ENCODE measurements around the gene NUP98. TPM values are rescaled to one million over a fixed set of nuclear protein-coding genes. Genes with fewer than 3 reads are reported as not detected.

Gene NUP98
- total RNA-seq, 1 experiment from 2014 or later: 128 TPM

DNA sequence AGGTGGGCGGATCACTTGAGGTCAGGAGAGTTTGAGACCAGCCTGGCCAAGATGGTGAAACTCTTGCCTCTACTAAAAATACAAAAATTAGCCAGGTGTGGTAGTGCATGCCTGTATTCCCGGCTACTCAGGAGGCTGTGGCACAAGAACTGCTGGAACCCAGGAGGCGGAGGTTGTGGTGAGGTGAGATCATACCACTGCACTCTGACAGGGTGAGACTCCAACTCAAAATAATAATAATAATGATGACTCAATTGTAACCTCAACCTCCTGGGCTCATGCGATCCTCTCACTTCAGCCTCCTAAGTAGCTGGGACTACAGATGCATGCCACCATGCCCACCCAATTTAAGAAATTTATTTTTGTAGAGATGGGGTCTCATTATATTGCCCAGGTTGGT is 110.6 kb downstream of the NUP98 start:
- Histone ChIP-seq H3F3A (ENCODE audit: low read length, unreplicated experiment) (no peaks in the 10 kb centered on the region), H2AFZ (ENCODE audit: low read length) (no peak overlapping the region), H3K9me3 (ENCODE audit: low read length) (no peaks in the 10 kb centered on the region), H3K36me3 (ENCODE audit: low read depth, low read length) (peaks cover 61% of the 10 kb centered on the region), H3K4me2 (ENCODE audit: low read length) (no peak overlapping the region), H3K4me1 (ENCODE audit: insufficient read depth, low read length) (no peaks in the 10 kb centered on the region), H3K4me3 (ENCODE audit: low read length) (no peak overlapping the region), H3K27ac (ENCODE audit: low read length) (no peak overlapping the region), H3K9ac (ENCODE audit: low read length) (no peak overlapping the region), H3K79me2 (ENCODE audit: low read length) (no peaks in the 10 kb centered on the region), H3K9me2 (replicated peaks; ENCODE audit: low read length) (no peaks in the 10 kb centered on the region), H4K20me1 (ENCODE audit: low read length) (no peaks in the 10 kb centered on the region), H3K27me3 (ENCODE audit: low read length) (no peaks in the 10 kb centered on the region)
- DNase-seq: no peak
- TF ChIP-seq EZH2phosphoT487 (IDR thresholded peaks at IDR 0.05; ENCODE audit: borderline replicate concordance, low read length) (no peak), EZH2 (IDR thresholded peaks at IDR 0.05; ENCODE audit: low read length, unreplicated experiment) (no peak)
- TF ChIP-seq, protein P1, sequence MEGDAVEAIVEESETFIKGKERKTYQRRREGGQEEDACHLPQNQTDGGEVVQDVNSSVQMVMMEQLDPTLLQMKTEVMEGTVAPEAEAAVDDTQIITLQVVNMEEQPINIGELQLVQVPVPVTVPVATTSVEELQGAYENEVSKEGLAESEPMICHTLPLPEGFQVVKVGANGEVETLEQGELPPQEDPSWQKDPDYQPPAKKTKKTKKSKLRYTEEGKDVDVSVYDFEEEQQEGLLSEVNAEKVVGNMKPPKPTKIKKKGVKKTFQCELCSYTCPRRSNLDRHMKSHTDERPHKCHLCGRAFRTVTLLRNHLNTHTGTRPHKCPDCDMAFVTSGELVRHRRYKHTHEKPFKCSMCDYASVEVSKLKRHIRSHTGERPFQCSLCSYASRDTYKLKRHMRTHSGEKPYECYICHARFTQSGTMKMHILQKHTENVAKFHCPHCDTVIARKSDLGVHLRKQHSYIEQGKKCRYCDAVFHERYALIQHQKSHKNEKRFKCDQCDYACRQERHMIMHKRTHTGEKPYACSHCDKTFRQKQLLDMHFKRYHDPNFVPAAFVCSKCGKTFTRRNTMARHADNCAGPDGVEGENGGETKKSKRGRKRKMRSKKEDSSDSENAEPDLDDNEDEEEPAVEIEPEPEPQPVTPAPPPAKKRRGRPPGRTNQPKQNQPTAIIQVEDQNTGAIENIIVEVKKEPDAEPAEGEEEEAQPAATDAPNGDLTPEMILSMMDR (conservative IDR thresholded peaks at IDR 0.05; ENCODE audit: low read depth, low read length): no peak
- CTCF ChIA-PET: no interaction called here
- intact Hi-C loops (cut with micrococcal nuclease): no loop called here
- ATAC-seq: no peak
- no TSS peak for BruUV-seq (replicated peaks)
- POLR2A ChIA-PET (ENCODE audit: unreplicated experiment): no interaction called here

- no TSS peak for BruUV-seq (replicated peaks)
- no peak overlapping the region for H3K9ac ChIP-seq (ENCODE audit: low read length)
- TF ChIP-seq EZH2 (IDR thresholded peaks at IDR 0.05; ENCODE audit: low read length, unreplicated experiment) (no peak), EZH2phosphoT487 (IDR thresholded peaks at IDR 0.05; ENCODE audit: borderline replicate concordance, low read length) (no peak)
- TF ChIP-seq, protein P1 (conservative IDR thresholded peaks at IDR 0.05; ENCODE audit: low read depth, low read length): no peak
- H3K4me1 ChIP-seq (ENCODE audit: insufficient read depth, low read length): no peaks in the 10 kb centered on the region
- H3K27me3 ChIP-seq (ENCODE audit: low read length): no peaks in the 10 kb centered on the region
- no peak overlapping the region for H3K4me3 ChIP-seq (ENCODE audit: low read length)
- no peaks in the 10 kb centered on the region for H3K9me3 ChIP-seq (ENCODE audit: low read length)
- POLR2A ChIA-PET (ENCODE audit: unreplicated experiment): no interaction called here
- H3K36me3 ChIP-seq (ENCODE audit: low read depth, low read length): peaks cover 64% of the 10 kb centered on the region
- CTCF ChIA-PET: no interaction called here
- H3K79me2 ChIP-seq (ENCODE audit: low read length): no peaks in the 10 kb centered on the region
- H3F3A ChIP-seq (ENCODE audit: low read length, unreplicated experiment): no peaks in the 10 kb centered on the region
- no peaks in the 10 kb centered on the region for H3K9me2 ChIP-seq (replicated peaks; ENCODE audit: low read length)
- intact Hi-C loops (cut with micrococcal nuclease): no loop called here
- no peaks in the 10 kb centered on the region for H4K20me1 ChIP-seq (ENCODE audit: low read length)
- DNase-seq: no peak
- H3K27ac ChIP-seq (ENCODE audit: low read length): no peak overlapping the region
- no peak overlapping the region for H3K4me2 ChIP-seq (ENCODE audit: low read length)
- ATAC-seq: no peak
- H2AFZ ChIP-seq (ENCODE audit: low read length): no peak overlapping the region
Measured at GRCh38 chr11:3685923-3686322, 111.4 kb downstream of the NUP98 start.

- Histone ChIP-seq H3K79me2 (ENCODE audit: low read length) (no peaks in the 10 kb centered on the region), H3K9me2 (replicated peaks; ENCODE audit: low read length) (no peaks in the 10 kb centered on the region), H3K36me3 (ENCODE audit: low read depth, low read length) (peaks cover 65% of the 10 kb centered on the region), H4K20me1 (ENCODE audit: low read length) (no peaks in the 10 kb centered on the region), H3K27me3 (ENCODE audit: low read length) (no peaks in the 10 kb centered on the region), H3F3A (ENCODE audit: low read length, unreplicated experiment) (no peaks in the 10 kb centered on the region), H3K9me3 (ENCODE audit: low read length) (no peaks in the 10 kb centered on the region), H3K9ac (ENCODE audit: low read length) (no peak overlapping the region), H3K4me3 (ENCODE audit: low read length) (no peak overlapping the region), H2AFZ (ENCODE audit: low read length) (no peak overlapping the region), H3K4me2 (ENCODE audit: low read length) (no peak overlapping the region), H3K4me1 (ENCODE audit: insufficient read depth, low read length) (no peaks in the 10 kb centered on the region), H3K27ac (ENCODE audit: low read length) (no peak overlapping the region)
- ChIA-PET CTCF (no interaction called here), POLR2A (ENCODE audit: unreplicated experiment) (no interaction called here)
- intact Hi-C loops (cut with micrococcal nuclease): no loop called here
- no TSS peak for BruUV-seq (replicated peaks)
- no peak for TF ChIP-seq EZH2 (IDR thresholded peaks at IDR 0.05; ENCODE audit: low read length, unreplicated experiment)
- no peak for TF ChIP-seq EZH2phosphoT487 (IDR thresholded peaks at IDR 0.05; ENCODE audit: borderline replicate concordance, low read length)
- TF ChIP-seq, protein P1 (conservative IDR thresholded peaks at IDR 0.05; ENCODE audit: low read depth, low read length): no peak
- ATAC-seq: no peak
- DNase-seq: no peak
Measured at GRCh38 chr11:3684819-3685172, 112.6 kb downstream of the NUP98 start.
